H1 (cell line): Measurements from ENCODE around the gene TRIM65. TPM values are rescaled to one million over a fixed set of nuclear protein-coding genes. Genes with fewer than 3 reads are reported as not detected.

Experiments used
- ASH2L ChIP-seq: fragments of 200-600, 300-600 bp; sonication (generic); IDR thresholded peaks from one replicate; pipeline ENCODE4 v1.7.1; 2017; ENCODE audit warnings: low read length
- CHD7 ChIP-seq: fragments of 300-600 bp; sonication (generic); IDR thresholded peaks from 2 replicates; pipeline ENCODE4 v1.7.1; 2012; ENCODE audit warnings: low read length, moderate library complexity, mild to moderate bottlenecking, inconsistent platforms; ENCODE audit not compliant: insufficient replicate concordance
- CTCF ChIP-seq, 3 experiments: IDR thresholded peaks; 1 replicate in 2 of 3; 2 replicates in 1 of 3; pipeline versions ENCODE4 v1.5.1 to v1.6.1; 2011; ENCODE audit warnings: low read length in 3 of 3, mild to moderate bottlenecking in 3 of 3, inconsistent platforms in 2 of 3, low read depth in 1 of 3, moderate library complexity in 1 of 3; ENCODE audit not compliant: insufficient read depth in 1 of 3; ENCODE audit errors: control extremely low read depth in 1 of 3
- RAD21 ChIP-seq, 2 experiments: IDR thresholded peaks in 1 of 2; conservative IDR thresholded peaks in 1 of 2; 2 replicates each; pipeline ENCODE4 v1.6.1; 2011; ENCODE audit warnings: low read depth in 2 of 2, low read length in 2 of 2, improper control_type of control experiment in 1 of 2, inconsistent platforms in 1 of 2, mild to moderate bottlenecking in 1 of 2, moderate library complexity in 1 of 2
- RBBP5 ChIP-seq: IDR thresholded peaks from 2 replicates; pipeline ENCODE4 v1.7.1; 2012; ENCODE audit warnings: low read depth, mild to moderate bottlenecking, inconsistent platforms, low read length, moderate library complexity, borderline replicate concordance
- polyA plus RNA-seq, 7 experiments: library from polyadenylated mRNA; depleted of rRNA in 3 of 7; stranded (reverse) in 5 of 7; unstranded in 2 of 7; fragments of >200 nt in 5 of 7; fragments of 200-250 nt in 2 of 7; gene quantifications; 1 replicate in 5 of 7; 2 replicates in 1 of 7; 4 replicates in 1 of 7; pipeline versions ENCODE4 v1.2.1 to v1.2.3, GENCODE V29; 2011 to 2013; ENCODE audit warnings: missing spikeins in 2 of 7, mixed read lengths in 2 of 7
- total RNA-seq: library from RNA; stranded (reverse); fragmentation: NEBNext Ultra II Directional; extraction: Animal tissue kit (Norgen Biotek cat#: 25700); gene quantifications from 2 replicates; pipeline ENCODE4 v1.2.1, GENCODE V29; 2021

TRIM65 gene
- total and polyA plus RNA-seq, 2 of the 8 experiments (the other 6 are each of a cell fraction or from before 2014, with no cell fraction given) = 21.2 to 48.6 TPM

GRCh38 chr17:75845058-75845711 lies 51.6 kb downstream of the TRIM65 start (continued):
- peak in 1 of 2 experiments; percentile 49; a peak in 2 of 4 replicates for TF ChIP-seq RAD21 (IDR thresholded peaks at IDR 0.05 in 1 of 2, conservative IDR thresholded peaks at IDR 0.05 in 1 of 2; ENCODE audit: low read depth in 2 of 2, low read length in 2 of 2)
- peak; percentile 63 to 93 (median 82) for TF ChIP-seq CTCF (IDR thresholded peaks at IDR 0.05; ENCODE audit: control extremely low read depth in 1 of 3, insufficient read depth in 1 of 3, low read depth in 1 of 3, low read length in 3 of 3)
- TF ChIP-seq RBBP5 = no peak
- TF ChIP-seq ASH2L = no peak
- TF ChIP-seq CHD7 = no peak
